ENCODE measurements around the gene RHBDF2.

RHBDF2 gene

DNA sequence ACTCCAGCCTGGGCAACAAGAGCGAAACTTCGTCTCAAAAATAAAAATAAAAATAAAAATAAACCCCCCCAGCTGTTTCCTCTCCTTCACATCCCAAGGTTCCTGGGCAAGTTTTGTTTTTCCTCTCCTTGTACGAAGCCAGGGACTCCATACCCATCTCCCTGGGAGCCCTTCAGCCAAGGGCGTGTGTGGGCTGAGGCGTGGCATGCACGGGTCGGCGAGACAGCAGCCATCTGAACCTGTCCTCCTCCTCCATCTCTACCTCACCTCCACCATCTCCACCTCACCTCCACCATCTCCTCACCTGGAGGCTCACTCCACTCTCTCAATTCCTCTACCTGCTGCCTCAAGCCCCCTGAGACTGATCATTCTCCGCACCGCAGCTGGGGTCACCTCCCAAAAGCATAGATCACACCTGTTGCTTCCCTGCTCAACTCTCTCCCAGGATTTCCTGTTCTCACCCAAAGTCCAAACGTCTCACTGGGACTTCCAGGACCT, 16.9 kb downstream of the RHBDF2 start:
- no peak for DNase-seq (ENCODE audit: extremely low read depth in 1 of 2, low read depth in 1 of 2)

- no peak for DNase-seq (ENCODE audit: extremely low read depth in 1 of 2, low read depth in 1 of 2)
Measured at GRCh38 chr17:76481071-76481655, 20.1 kb downstream of the RHBDF2 start.

DNA sequence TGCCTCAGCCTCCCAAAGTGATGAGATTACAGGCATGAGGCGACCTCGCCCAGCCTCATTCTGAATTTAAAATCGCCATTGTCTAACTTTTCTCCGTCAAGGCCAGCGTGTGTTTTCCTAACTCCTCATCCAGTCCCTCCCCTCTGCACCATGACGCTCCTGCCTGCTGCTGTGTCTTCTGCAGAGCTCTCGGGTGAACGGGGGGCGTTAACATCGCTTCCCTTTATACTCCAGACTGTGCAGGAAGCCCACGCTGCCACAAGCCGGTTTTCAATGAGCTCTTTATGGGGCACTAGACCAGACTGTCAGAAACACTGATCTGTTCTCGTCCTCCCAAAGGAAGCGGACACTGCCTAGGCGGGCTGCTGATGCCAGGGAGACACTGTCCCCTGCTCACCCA, 20.6 kb downstream of the RHBDF2 start:
- DNase-seq (ENCODE audit: extremely low read depth in 1 of 2, low read depth in 1 of 2): no peak

- DNase-seq (ENCODE audit: extremely low read depth in 1 of 2, low read depth in 1 of 2): no peak
Measured at GRCh38 chr17:76479515-76480060, 21.6 kb downstream of the RHBDF2 start.

DNA sequence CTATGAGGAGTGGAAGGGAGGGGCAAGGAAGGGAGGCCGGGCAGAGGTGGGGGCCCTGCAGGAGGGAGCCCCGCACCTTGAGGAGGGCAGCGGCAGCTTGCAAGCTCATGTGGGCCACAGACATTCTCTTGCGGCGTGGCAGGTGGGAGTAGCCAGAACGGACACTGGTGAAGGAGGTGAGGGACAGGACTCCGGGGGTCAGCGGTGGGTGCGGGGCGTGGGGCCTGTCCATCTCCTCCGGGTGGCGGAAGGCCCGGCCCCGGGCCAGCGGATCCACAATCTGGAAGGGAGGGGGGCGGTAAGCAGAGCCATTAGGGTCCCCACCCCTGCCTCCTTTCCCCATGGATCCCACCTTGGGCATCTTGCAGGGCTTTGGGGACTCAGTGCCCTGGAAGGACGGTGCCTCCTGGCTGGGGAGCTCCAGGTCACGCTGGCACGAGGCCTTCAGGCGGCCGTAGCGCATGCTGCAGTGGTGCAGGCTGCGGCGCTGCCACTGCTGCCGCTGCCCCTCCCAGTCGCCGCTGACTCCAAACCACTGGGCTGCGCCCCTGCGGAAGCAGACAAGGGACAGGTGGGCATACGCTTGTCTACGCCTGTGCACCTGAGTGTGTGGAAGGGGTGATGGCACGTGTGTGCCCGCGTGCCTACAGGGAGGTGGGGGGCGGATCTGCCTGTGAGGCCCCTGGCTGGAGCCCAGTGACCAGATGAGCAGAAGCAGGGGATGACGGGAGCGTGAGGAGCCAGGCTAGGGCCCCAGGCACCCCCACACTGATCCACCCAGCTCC, 22.3 kb downstream of the RHBDF2 start:
- DNase-seq (ENCODE audit: extremely low read depth in 1 of 2, low read depth in 1 of 2): no peak

- DNase-seq (ENCODE audit: extremely low read depth in 1 of 2, low read depth in 1 of 2): no peak
Measured at GRCh38 chr17:76478097-76478496, 23.1 kb downstream of the RHBDF2 start.

GRCh38 chr17:76477576-76477975, 23.6 kb downstream of the RHBDF2 start:
- DNase-seq (ENCODE audit: extremely low read depth in 1 of 2, low read depth in 1 of 2): no peak

DNA sequence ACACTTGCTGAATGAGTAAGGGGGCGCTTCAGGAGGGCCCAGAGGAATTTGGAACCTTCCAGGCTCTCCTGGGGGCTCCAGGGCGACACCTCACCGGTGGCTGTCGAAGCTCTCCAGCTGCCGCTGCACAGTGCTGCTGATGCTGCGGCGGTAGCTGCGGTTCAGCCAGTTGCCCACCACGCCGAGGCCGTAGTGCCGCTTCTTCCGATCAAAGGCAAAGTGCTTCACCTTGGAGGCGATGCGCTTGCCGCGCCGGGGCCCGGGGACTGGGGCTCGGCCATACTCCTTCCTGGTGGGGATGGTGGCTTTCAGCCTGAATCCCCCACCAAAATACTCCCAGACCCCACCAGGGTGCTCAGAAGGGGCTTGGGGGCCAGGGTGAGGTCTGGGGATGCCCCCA, 24.5 kb downstream of the RHBDF2 start:
- DNase-seq (ENCODE audit: extremely low read depth in 1 of 2, low read depth in 1 of 2): no peak

GRCh38 chr17:76475302-76475701, 25.9 kb downstream of the RHBDF2 start:
- no peak for DNase-seq (ENCODE audit: extremely low read depth in 1 of 2, low read depth in 1 of 2)

DNA sequence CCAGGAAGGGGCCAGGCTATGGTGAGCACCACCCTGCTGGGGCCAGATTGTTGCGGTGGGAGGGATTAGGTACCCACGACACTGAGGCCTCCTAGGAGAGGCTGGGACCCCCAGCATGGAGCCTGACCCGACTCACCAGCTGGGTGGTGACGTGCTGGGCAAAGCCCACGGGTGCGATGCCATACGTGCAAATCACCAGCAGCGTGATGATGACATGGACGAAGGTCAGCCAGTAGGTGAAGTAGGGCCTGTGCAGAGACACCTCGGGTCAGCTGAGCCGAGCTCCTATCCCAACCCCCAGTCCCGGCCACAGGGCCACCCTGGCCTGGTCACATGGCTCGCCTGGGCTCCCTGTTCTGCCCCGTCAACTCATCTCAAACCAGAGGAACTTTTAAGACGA, 26.3 kb downstream of the RHBDF2 start:
- no peak for DNase-seq (ENCODE audit: extremely low read depth in 1 of 2, low read depth in 1 of 2)

DNA sequence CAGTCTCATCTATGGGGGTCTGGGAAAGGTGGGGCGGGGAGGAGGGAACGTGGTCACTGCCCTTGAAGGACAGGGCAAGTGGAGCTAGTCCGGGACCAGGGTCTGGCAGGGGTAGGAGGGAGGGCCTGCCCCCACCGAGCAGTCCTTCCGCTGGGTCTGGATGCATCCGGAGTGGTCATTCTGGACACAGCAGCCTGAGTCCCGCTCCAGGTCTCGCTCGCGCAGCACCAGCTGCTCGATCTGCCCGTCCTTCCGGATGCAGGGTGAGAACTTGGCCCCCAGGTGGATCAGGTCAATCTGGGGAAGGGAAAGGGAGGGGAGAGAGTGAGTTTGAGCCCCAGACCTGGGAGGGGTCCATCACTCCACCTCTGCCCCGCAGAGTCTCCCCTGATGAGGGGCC, 27.0 kb downstream of the RHBDF2 start:
- DNase-seq (ENCODE audit: extremely low read depth in 1 of 2, low read depth in 1 of 2): no peak

- DNase-seq (ENCODE audit: extremely low read depth in 1 of 2, low read depth in 1 of 2): no peak
Measured at GRCh38 chr17:76473541-76473985, 27.7 kb downstream of the RHBDF2 start.

- no peak for DNase-seq (ENCODE audit: extremely low read depth in 1 of 2, low read depth in 1 of 2)
Measured at GRCh38 chr17:76472726-76473125, 28.5 kb downstream of the RHBDF2 start.

DNA sequence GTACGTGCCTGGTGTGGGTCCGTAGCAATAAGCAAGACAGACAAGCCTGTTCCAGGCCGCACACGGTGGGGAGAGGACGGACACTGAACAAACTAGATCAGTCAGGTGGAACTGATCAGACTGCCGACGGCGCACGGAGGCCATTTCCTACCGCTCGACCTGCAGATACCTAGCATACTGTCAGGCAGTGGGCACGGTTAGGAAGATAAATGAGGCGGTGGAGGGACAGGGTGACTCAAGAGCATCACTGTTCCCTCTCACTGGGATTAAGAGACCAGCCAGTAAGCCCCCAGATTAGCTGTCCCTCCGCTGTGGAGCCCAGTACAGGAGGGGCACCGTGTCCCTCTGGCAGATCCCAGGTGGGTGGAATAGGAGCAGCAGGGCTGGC, 29.0 kb downstream of the RHBDF2 start:
- no peak for DNase-seq (ENCODE audit: extremely low read depth in 1 of 2, low read depth in 1 of 2)

- DNase-seq (ENCODE audit: extremely low read depth in 1 of 2, low read depth in 1 of 2): no peak
Measured at GRCh38 chr17:76471498-76472257, 29.5 kb downstream of the RHBDF2 start.

GRCh38 chr17:76469991-76470739, 31.1 kb downstream of the RHBDF2 start:
- DNase-seq (ENCODE audit: extremely low read depth in 1 of 2, low read depth in 1 of 2): no peak

DNA sequence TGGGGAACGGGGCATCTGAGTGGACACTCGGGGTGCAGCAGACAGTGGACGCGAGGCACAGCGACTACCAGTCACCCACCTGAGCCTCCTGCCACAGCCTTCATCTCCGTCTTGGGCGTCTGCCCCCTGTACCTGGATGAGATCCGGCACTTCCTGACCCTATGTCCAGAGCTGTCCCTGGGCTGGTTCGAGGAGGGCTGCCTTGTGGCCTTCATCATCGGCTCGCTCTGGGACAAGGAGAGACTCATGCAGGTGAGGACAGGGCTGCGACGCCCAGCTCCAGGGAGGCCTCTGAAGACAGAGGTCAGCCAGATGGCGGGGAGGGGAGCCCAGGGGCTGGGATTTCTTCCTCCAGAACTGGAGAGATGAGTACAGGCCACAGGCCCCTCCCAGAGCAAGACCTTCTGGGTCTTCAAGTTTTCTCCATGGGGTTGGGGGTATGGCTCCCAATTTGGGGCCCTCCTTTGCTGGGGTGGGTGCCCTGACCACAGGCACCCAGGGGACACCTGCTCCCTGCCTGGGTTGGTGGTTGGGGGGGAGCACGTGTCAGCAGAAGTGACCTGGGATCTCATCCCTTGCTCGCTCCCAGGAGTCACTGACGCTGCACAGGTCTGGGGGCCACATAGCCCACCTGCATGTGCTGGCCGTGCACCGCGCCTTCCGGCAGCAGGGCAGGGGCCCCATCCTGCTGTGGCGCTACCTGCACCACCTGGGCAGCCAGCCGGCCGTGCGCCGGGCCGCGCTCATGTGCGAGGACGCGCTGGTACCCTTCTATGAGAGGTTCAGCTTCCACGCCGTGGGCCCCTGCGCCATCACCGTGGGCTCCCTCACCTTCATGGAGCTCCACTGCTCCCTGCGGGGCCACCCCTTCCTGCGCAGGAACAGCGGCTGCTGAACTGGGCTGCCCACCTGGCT, 31.9 kb downstream of the RHBDF2 start:
- no peak for DNase-seq (ENCODE audit: extremely low read depth in 1 of 2, low read depth in 1 of 2)

DNA sequence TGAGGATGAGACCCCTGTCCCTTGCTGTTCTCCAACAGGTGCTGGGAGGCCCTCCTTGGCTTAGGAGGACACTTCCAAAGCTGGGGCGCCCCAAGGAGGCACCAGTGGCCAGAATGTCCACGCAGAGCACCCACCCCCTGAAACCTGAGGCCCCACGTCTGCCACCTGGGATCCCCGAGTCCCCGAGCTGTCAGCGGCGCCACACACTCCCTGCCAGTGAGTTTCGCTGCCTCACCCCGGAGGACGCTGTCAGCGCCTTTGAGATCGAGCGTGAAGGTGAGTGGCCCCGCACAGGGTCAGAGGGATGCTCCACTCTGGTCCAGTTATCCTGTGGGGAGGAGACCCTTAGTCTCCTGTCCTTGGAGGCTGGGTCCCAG, 32.6 kb downstream of the RHBDF2 start:
- DNase-seq (ENCODE audit: extremely low read depth in 1 of 2, low read depth in 1 of 2): no peak

DNA sequence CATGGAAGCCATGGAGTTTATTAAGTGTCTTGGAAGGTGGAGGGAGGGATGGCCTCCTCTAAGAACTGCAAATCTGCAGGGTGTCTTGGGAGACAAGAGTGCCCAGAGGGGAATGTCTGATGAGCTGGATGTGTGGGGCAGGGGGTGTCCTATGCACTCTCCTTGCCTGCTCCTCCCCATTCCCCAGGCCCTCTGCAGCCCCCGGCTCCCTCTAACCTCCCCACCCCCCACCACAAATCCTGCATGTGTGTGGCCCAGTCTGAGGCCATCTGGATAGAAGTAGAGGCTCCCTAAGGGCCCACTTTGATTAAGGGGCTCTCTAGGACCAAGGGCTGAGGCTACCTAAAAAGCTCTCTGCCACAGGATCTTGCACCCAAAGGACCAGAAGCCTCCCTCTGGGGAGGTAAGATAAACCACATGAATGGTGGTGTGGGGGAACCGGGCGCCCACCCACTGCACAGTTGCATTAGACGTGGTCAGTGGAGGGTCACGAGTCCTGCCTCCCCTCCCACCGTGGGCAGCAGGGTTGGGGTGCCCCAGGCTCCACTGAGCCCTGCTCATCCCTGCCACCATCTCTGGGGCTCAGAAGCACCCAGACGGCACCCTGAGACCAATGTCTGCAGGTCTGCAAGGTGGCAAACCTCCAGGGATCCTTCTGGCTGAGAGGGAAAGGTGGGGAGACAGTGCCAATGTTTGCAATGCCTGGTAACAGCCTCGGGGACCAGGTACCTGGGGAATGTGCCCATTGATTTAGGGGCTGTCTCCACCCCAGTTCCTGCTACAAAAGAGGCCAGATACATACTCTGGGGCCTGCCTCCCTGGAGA, 33.2 kb downstream of the RHBDF2 start:
- DNase-seq (ENCODE audit: extremely low read depth in 1 of 2, low read depth in 1 of 2): no peak

All from stimulated activated CD8-positive, alpha-beta memory T cell treated with anti-CD3 and anti-CD28 coated beads, Interleukin-7, amount 100 ng/mL, for 48 hours (primary cell).